ENCODE results near the gene ITM2C. TPM values are rescaled to one million over a fixed set of nuclear protein-coding genes. Genes with fewer than 3 reads are reported as not detected.

ITM2C gene
- polyA plus RNA-seq, 3 donors, result 1.4 to 3.2 (median 2.9) TPM

DNA sequence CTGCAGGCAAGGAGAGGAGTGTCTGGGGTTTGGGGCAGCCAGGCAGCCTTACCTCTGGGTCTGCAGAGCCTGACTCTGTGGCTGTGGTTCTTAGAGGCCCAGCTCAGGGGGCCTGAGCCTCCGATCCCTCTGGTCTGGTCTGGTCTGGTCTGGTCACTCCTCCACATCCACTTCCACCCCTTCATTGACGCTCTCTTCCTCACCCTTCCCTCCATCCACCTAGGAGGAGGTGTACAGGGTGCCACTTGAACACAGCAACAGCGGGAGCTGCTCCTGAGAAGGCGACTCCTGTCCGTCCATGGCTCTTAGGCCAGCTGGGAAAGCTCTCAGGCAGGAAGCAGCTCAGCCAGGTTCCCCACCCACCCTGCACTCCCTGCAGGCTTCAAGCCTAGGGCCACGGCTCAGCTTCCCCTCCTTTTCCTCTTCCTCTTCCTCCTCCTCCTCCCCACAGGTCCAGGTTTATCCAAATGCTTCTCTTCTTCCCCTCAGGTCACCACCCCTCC, 43.4 kb downstream of the ITM2C start:
- peaks cover 17% of the 10 kb centered on the region for H3K4me1 Mint-ChIP-seq
- H3K9me3 Mint-ChIP-seq, result no peaks in the 10 kb centered on the region
- H3K27ac ChIP-seq (ENCODE audit: low read depth in 1 of 2, low read length in 2 of 2), result no peak overlapping the region
- no peak overlapping the region for H3K4me3 ChIP-seq (replicated peaks in 1 of 3; ENCODE audit: low read depth in 2 of 3, low read length in 3 of 3)
- no peaks in the 10 kb centered on the region for H3K9me3 ChIP-seq (replicated peaks in 1 of 2; ENCODE audit: control insufficient read depth in 1 of 2, insufficient read depth in 1 of 2, low read length in 2 of 2)
- H3K4me3 Mint-ChIP-seq, result peak overlapping the region in 1 of 2 donors; percentile 1
- no peak overlapping the region for H2AFZ ChIP-seq (ENCODE audit: insufficient read depth, low read depth, low read length, poor library complexity, severe bottlenecking)
- no peak overlapping the region for H3K9ac ChIP-seq (ENCODE audit: insufficient read depth, low read length, poor library complexity, severe bottlenecking)
- 72% methylated on average over 4 of the region's 6 CpGs for WGBS (ENCODE audit: insufficient coverage)
- no peaks in the 10 kb centered on the region for H3K36me3 Mint-ChIP-seq
- no peaks in the 10 kb centered on the region for H3K79me2 ChIP-seq (ENCODE audit: insufficient read depth, low read length)
- TF ChIP-seq, protein P1, sequence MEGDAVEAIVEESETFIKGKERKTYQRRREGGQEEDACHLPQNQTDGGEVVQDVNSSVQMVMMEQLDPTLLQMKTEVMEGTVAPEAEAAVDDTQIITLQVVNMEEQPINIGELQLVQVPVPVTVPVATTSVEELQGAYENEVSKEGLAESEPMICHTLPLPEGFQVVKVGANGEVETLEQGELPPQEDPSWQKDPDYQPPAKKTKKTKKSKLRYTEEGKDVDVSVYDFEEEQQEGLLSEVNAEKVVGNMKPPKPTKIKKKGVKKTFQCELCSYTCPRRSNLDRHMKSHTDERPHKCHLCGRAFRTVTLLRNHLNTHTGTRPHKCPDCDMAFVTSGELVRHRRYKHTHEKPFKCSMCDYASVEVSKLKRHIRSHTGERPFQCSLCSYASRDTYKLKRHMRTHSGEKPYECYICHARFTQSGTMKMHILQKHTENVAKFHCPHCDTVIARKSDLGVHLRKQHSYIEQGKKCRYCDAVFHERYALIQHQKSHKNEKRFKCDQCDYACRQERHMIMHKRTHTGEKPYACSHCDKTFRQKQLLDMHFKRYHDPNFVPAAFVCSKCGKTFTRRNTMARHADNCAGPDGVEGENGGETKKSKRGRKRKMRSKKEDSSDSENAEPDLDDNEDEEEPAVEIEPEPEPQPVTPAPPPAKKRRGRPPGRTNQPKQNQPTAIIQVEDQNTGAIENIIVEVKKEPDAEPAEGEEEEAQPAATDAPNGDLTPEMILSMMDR (IDR thresholded peaks at IDR 0.05), result no peak
- H3K27me3 Mint-ChIP-seq (ENCODE audit: low read depth in 3 of 3), result peaks cover 1 to 6% (median 3%) of the 10 kb centered on the region in 3 donors
- no peak overlapping the region for H3K27ac Mint-ChIP-seq
- H3K4me2 ChIP-seq (replicated peaks; ENCODE audit: extremely low read depth, low read length, poor library complexity, severe bottlenecking), result no peak overlapping the region
- H3K4me1 ChIP-seq (ENCODE audit: control insufficient read depth in 1 of 2, insufficient read depth in 2 of 2, low read length in 2 of 2), result peaks cover 5 to 11% of the 10 kb centered on the region in 2 donors
- no peaks in the 10 kb centered on the region for H4K20me1 ChIP-seq (ENCODE audit: insufficient read depth, low read length)
- intact Hi-C loops (cut with micrococcal nuclease), result no loop called here
- H3K36me3 ChIP-seq (replicated peaks in 1 of 2; ENCODE audit: control insufficient read depth in 1 of 2, insufficient read depth in 2 of 2, low read length in 2 of 2), result no peaks in the 10 kb centered on the region
- H3K27me3 ChIP-seq (ENCODE audit: control insufficient read depth in 2 of 2, insufficient read depth in 2 of 2, low read length in 2 of 2), result no peaks in the 10 kb centered on the region
- DNase-seq, result no peak

DNA sequence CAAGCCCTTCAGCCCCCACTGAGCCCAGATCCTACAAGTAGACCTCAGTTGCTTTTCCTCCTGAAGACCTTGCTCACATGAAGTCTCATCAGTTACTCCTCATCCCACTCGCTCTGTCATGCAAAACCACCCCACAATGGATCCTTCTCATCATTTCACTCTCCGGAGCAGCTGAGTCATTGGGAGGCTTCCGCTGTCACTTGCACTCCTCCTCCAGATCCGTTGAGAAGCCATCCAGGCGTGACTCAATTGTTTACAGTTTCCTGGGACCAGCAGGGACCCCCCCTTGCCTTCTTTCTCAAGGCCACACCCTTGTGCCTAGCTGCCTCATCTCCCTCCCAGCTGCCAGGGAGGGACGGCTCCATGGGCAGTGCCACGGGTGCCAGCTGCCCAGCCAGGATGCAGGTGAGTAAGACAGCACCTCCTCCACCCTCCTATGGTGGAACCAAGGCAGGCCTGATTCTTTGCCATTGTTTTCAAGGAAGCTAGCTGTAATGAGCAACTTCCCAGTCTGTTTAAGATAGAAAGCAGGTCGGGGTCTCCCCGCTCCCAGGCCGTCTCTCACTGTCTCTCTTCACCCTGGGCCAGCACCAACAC, 44.0 kb downstream of the ITM2C start:
- Mint-ChIP-seq H3K27ac (no peak overlapping the region), H3K36me3 (no peaks in the 10 kb centered on the region), H3K4me1 (peaks cover 23% of the 10 kb centered on the region), H3K4me3 (peak overlapping the region in 1 of 2 donors; percentile 1), H3K9me3 (no peaks in the 10 kb centered on the region), H3K27me3 (ENCODE audit: low read depth in 3 of 3) (peaks cover 1 to 8% (median 3%) of the 10 kb centered on the region in 3 donors)
- no peaks in the 10 kb centered on the region for H3K36me3 ChIP-seq (replicated peaks in 1 of 2; ENCODE audit: control insufficient read depth in 1 of 2, insufficient read depth in 2 of 2, low read length in 2 of 2)
- 73% methylated on average over 7 of the region's 10 CpGs for WGBS (ENCODE audit: insufficient coverage)
- no peaks in the 10 kb centered on the region for H3K9me3 ChIP-seq (replicated peaks in 1 of 2; ENCODE audit: control insufficient read depth in 1 of 2, insufficient read depth in 1 of 2, low read length in 2 of 2)
- TF ChIP-seq, protein P1 (IDR thresholded peaks at IDR 0.05), result no peak
- peak; percentile 15 to 67 (median 15) for DNase-seq
- H3K79me2 ChIP-seq (ENCODE audit: insufficient read depth, low read length), result no peaks in the 10 kb centered on the region
- H3K4me1 ChIP-seq (ENCODE audit: control insufficient read depth in 1 of 2, insufficient read depth in 2 of 2, low read length in 2 of 2), result peaks cover 11 to 17% of the 10 kb centered on the region in 2 donors
- no peak overlapping the region for H3K9ac ChIP-seq (ENCODE audit: insufficient read depth, low read length, poor library complexity, severe bottlenecking)
- no peak overlapping the region for H3K4me2 ChIP-seq (replicated peaks; ENCODE audit: extremely low read depth, low read length, poor library complexity, severe bottlenecking)
- intact Hi-C loops (cut with micrococcal nuclease), result no loop called here
- no peak overlapping the region for H3K4me3 ChIP-seq (replicated peaks in 1 of 3; ENCODE audit: low read depth in 2 of 3, low read length in 3 of 3)
- H4K20me1 ChIP-seq (ENCODE audit: insufficient read depth, low read length), result no peaks in the 10 kb centered on the region
- no peak overlapping the region for H3K27ac ChIP-seq (ENCODE audit: low read depth in 1 of 2, low read length in 2 of 2)
- H3K27me3 ChIP-seq (ENCODE audit: control insufficient read depth in 2 of 2, insufficient read depth in 2 of 2, low read length in 2 of 2), result no peaks in the 10 kb centered on the region
- no peak overlapping the region for H2AFZ ChIP-seq (ENCODE audit: insufficient read depth, low read depth, low read length, poor library complexity, severe bottlenecking)

All from CD14-positive monocyte (primary cell).